ENCODE measurements around the gene PRKAR2A.

DNA sequence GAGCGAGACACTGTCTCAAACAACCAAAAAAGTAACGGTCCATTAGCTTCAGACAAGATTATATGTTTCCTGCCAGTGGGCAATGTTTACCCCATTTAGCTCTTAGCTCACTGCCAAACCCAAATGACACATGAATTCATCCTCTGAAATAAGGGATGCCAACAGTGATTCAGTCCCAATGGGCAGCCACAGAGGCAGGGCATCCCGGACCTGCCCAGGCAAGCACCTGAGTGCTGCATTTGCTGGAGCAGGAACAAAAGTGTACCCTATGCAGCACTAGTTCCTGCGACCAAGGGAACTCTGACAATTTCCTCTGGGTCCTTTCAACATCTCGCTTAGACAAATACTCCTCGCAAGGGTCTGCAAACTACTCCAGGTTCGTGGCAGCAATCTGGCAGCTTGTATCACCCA is 138.6 kb downstream of the PRKAR2A start:
- TF ChIP-seq CTCF (IDR thresholded peaks at IDR 0.05), result no peak
- TF ChIP-seq POLR2A (IDR thresholded peaks at IDR 0.05), result no peak

Data from upper lobe of left lung (tissue), 4 donors.